ENCODE results near the gene LARP1.
A peak's percentile ranks its signal among the peaks of the same experiment; 100 is the strongest.

LARP1 gene

GRCh38 chr5:154858297-154858971 is 103.3 kb downstream of the LARP1 start, which contains the start of gene CNOT8:
Gene CNOT8 (plus strand): TSS chr5:154858627. CDS start chr5:154863279, 4,652 bp downstream.
- peak; percentile 97 for DNase-seq (ENCODE audit: low read depth)

DNA sequence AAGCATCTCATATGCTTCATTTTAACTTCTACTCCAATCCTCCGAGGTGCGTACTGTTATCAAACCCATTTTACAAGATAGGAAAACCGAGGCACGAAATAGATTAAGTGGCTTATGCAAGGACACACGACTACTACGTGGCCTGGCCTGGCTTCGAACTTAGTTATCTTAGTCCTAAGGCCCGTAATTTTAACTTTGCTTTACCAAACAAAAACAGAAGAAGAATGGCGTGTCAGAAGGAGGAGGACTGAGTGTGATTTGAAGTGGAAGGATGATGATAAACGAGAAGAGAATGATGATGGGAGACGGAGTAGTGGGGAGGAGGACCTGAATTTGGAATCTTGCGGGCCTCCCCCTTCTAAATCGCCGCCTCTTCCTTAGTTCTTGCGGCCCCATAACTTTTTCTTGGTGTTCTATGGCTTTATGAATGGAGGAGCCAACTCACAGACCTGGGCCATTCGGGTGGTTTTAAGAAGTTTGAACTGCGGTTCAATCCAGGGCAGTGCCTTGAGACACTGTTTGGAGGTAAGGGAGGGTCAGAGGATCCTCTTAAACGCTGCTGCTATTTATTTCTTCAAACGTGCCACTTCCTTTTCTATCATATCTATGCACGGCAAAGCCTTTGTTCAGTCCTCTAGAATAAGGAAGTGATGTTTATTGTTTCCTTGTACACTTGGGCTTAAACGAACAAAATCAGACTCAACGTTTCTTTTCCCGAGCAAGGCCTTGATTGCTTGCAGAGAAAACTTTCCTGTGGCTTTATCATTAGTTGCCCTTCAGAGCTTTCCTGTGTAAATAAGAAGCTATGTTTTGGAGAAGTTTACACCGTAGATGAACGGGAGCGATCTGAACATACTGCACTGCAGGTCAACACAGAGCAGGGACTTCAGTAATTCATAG is 104.0 kb downstream of the LARP1 start:
- no peak for DNase-seq (ENCODE audit: low read depth)

DNA sequence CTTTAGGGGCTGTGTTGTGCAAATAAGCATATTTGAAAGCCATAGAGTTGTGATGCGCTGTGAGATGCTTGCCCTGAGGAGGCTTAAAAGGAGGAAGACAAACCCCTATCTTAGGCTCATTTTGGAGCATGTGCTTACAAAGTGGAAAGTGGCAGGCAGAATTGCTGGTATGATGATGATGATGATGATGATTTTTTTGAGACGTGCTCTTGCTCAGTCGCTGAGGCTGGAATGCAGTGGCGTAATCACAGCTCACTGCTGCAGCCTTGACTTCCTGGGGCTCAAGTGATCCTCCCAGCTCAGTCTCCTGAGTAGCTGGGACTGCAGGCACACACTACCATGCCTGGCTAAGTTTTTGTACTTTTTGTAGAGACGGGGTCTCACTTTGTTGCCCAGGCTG is 104.9 kb downstream of the LARP1 start:
- DNase-seq (ENCODE audit: low read depth) = no peak

DNA sequence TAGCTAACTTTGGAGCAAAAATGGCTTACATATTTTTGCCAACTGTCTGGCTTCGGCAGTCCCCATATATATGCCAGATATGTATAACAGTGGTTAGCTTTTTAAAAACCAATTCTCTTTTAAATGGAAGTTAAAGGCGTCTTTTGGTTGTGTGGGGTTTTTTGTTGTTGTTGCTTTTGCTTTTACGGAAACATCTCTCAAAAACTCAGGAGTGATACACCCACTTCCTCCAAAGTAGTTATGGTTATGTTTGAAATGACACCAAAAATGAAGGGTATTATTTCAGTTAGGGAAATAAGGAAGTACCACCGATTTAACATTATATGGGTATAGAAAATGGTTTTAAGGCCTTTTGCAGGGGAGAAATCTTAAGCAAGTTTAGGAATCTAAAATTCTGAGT is 105.6 kb downstream of the LARP1 start:
- no peak for DNase-seq (ENCODE audit: low read depth)

DNA sequence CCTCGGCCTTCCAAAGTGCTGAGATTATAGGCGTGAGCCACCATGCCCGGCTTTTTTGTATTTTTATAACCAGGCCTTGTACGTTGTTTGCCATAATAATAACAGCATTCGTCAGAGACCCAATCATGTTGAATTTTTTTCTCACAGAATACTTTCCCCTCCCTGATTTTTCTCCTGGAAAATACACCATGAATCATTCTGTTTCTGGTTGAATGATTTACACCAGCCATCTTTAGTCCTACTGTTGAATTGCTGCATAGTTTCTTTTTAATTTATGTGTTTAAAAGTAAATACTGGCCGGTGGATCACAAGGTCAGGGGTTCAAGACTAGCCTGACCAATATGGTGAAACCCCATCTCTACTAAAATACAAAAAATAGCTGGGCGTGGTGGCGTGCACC is 106.8 kb downstream of the LARP1 start:
- DNase-seq (ENCODE audit: low read depth) = no peak

- DNase-seq (ENCODE audit: low read depth) = no peak
Observed at GRCh38 chr5:154862766-154863165, 107.6 kb downstream of the LARP1 start.

DNA sequence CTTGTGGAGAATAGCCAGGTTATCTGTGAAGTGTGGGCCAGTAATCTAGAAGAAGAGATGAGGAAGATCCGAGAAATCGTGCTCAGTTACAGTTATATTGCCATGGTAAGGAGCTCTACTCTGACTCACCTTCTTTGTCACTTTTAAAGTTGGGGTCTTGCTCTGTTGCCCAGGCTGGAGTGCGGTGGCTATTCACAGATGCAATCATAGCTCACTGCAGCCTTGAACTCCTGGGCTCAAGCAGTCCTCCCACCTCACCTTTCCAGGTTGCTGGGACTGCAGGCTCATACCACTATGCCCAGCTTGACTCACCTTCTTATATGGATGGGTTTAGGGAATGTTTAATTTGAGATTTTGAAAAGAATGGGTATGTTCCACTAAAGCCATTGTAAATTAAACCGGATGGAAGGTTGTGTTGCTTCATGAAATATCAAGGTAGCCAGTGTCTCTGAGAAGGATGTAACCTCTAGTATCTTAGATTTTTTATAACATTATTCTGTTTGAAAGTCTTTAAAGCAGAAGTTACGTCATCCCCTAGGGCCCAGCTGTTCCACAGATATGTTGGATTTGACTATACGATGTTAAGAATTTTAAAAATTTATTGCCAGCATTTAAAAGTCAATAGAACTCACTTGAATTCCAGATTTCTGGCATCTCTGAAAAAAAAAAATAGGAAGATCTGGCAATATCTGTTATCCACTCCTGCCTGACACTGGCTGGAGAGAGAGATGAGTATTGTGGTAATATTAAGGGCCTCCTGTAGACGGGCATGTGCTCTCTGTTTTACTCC is 108.3 kb downstream of the LARP1 start:
- DNase-seq (ENCODE audit: low read depth) = no peak

DNA sequence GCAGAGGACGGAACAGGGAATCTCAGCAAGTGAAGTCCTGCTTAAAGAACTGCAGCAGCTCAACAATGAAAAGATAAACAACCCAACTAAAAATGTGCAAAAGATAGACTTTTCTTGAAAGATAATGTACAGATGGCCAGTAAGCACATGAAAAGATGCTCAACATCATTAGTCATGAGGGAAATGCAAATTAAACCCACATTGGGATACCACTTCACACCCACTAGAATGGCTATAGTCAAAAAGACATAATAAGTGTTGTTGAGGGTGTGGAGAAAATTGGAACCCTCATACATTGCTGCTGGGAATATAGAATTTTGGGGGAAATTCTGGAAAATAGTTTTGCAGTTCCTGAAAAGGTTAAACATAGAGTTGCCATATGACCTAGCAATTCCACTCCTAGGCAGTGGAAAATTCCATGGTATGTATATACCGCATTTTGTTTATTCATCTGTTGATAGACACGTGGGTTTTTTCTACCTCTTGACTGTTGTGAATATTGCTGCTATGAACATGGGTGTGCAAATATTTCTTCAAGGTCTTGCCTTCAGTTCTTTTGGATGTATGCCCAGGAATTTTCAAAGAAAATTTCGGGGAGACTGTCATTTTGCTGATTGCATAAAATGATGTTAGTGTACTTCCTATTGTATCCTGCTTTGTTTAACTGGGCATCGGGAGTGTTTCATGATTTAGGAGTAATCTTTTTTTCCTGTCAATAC is 110.4 kb downstream of the LARP1 start:
- no peak for DNase-seq (ENCODE audit: low read depth)

GRCh38 chr5:154866841-154867240 is 111.7 kb downstream of the LARP1 start:
- no peak for DNase-seq (ENCODE audit: low read depth)
